RWPE2 (cell line): ENCODE results near the gene FHOD3.
"Not testable (repeated sequence)": the region's sequence is repeated elsewhere in the genome, so short reads cannot be mapped to it uniquely, and the experiment has no call there.

Experiments
- ATAC-seq: fragments of 200-7000 bp; cut with Tn5 transposase; 3 replicates; pipeline ENCODE4 v1.9.1; 2021; ENCODE audit warnings: low read depth
- DNase-seq: peaks from one replicate; pipeline ENCODE4 v3.0.0-alpha.2; 2020; ENCODE audit warnings: low spot score
- H3K27ac ChIP-seq: fragments of 450-650 bp; 2 replicates; pipeline ENCODE4 v1.5.1; 2017; ENCODE audit warnings: mild to moderate bottlenecking; ENCODE audit not compliant: poor library complexity, severe bottlenecking
- H3K27me3 ChIP-seq: fragments of 250-450 bp; sonication (Bioruptor Pico); 2 replicates; pipeline ENCODE4 v1.5.1; 2021; ENCODE audit warnings: mild to moderate bottlenecking, moderate library complexity; ENCODE audit not compliant: insufficient read depth, poor library complexity, severe bottlenecking
- H3K36me3 ChIP-seq: fragments of 250-450 bp; sonication (Bioruptor Pico); 2 replicates; pipeline ENCODE4 v1.5.1; 2020; ENCODE audit warnings: low read depth, mild to moderate bottlenecking, moderate library complexity
- H3K4me1 ChIP-seq: fragments of 250-450 bp; sonication (Bioruptor Pico); 2 replicates; pipeline ENCODE4 v1.5.1; 2021; ENCODE audit warnings: mild to moderate bottlenecking, moderate library complexity; ENCODE audit not compliant: insufficient read depth, poor library complexity, severe bottlenecking
- H3K4me3 ChIP-seq: fragments of 250-450 bp; sonication (Bioruptor Pico); 2 replicates; pipeline ENCODE4 v1.5.1; 2021; ENCODE audit warnings: mild to moderate bottlenecking, moderate library complexity; ENCODE audit not compliant: severe bottlenecking
- H3K9me3 ChIP-seq: fragments of 250-450 bp; sonication (Bioruptor Pico); 2 replicates; pipeline ENCODE4 v1.5.1; 2021; ENCODE audit warnings: mild to moderate bottlenecking, moderate library complexity; ENCODE audit not compliant: severe bottlenecking
- TF ChIP-seq, protein P1 (sequence below): fragments of 450-650 bp; IDR thresholded peaks from one replicate; pipeline ENCODE4 v1.5.1; 2017; ENCODE audit warnings: mild to moderate bottlenecking, moderate library complexity; ENCODE audit not compliant: poor library complexity, severe bottlenecking

The FHOD3 gene

DNA sequence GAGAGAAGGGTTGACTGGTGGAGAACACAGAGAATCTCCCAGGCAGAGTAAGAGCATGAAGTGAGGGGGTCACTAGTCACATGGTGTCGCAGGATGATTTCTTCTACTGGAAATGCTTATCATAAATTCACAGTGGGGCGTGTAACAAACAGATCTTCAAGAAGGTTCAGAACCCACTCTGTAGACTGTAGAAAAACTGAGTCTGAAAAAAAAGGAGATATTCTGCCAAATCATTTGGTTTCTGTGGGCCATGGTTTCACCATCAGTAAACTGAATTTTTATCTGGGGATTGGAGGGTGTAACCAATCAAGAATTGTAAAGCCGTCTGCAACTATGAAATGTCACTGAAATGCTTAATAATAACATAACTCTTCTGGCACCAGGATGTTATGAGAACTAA is 516.3 kb downstream of the FHOD3 start:
- no peak overlapping the region for H3K4me3 ChIP-seq
- no peaks in the 10 kb centered on the region for H3K9me3 ChIP-seq
- H3K4me1 ChIP-seq, result peaks cover 3% of the 10 kb centered on the region
- H3K27me3 ChIP-seq, result no peaks in the 10 kb centered on the region
- TF ChIP-seq, protein P1, sequence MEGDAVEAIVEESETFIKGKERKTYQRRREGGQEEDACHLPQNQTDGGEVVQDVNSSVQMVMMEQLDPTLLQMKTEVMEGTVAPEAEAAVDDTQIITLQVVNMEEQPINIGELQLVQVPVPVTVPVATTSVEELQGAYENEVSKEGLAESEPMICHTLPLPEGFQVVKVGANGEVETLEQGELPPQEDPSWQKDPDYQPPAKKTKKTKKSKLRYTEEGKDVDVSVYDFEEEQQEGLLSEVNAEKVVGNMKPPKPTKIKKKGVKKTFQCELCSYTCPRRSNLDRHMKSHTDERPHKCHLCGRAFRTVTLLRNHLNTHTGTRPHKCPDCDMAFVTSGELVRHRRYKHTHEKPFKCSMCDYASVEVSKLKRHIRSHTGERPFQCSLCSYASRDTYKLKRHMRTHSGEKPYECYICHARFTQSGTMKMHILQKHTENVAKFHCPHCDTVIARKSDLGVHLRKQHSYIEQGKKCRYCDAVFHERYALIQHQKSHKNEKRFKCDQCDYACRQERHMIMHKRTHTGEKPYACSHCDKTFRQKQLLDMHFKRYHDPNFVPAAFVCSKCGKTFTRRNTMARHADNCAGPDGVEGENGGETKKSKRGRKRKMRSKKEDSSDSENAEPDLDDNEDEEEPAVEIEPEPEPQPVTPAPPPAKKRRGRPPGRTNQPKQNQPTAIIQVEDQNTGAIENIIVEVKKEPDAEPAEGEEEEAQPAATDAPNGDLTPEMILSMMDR, result no peak
- DNase-seq (no peak), ATAC-seq (no peak)
- peaks cover 51% of the 10 kb centered on the region for H3K36me3 ChIP-seq
- no peak overlapping the region for H3K27ac ChIP-seq

DNA sequence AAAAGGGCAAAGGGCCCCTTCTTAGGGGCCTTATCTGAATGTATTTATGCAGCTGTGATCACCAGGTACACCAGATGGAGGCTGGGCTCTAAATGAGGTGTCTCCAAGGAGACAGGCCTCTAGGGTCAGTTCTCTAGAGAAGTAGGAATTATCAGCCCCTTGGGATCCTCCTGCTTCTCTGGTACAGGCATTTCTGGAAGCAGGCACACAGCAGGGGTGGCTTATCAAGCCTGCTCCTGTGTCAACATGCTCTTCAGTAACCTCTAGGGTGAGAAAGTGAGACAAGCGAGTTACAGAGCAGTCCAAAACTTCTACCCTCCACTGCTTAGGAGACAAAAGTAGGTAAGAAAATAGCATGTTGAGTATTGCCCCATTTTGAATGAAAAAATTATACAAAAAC is 517.5 kb downstream of the FHOD3 start:
- Histone ChIP-seq H3K27ac (no peak overlapping the region), H3K27me3 (no peaks in the 10 kb centered on the region), H3K9me3 (no peaks in the 10 kb centered on the region), H3K4me3 (no peak overlapping the region), H3K36me3 (peaks cover 49% of the 10 kb centered on the region), H3K4me1 (peaks cover 3% of the 10 kb centered on the region)
- ATAC-seq, result no peak
- DNase-seq, result no peak
- TF ChIP-seq, protein P1, result no peak

DNA sequence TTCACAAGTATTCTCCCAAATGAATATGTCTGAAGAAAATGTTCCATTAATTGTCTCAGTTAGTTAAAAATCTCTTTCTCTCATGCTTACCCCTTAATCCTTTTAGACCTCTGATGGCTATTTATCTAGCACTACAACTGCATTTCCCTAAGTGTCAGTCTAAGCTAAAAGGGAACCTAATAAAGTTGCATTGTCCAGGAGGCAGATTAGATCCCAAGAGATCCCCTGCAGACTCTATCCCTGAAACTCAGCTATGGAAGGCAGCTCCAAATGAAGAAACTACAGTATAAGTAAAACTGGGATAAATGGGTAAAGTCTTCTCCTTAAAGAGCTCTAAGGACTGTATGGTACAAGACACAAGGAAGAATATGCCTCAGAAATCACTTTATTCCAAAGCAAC is 518.6 kb downstream of the FHOD3 start:
- H3K27ac ChIP-seq, ATAC-seq, DNase-seq, H3K27me3 ChIP-seq, H3K9me3 ChIP-seq, H3K4me1 ChIP-seq, H3K4me3 ChIP-seq: not testable (repeated sequence)
- H3K36me3 ChIP-seq, result peaks cover 49% of the 10 kb centered on the region

DNA sequence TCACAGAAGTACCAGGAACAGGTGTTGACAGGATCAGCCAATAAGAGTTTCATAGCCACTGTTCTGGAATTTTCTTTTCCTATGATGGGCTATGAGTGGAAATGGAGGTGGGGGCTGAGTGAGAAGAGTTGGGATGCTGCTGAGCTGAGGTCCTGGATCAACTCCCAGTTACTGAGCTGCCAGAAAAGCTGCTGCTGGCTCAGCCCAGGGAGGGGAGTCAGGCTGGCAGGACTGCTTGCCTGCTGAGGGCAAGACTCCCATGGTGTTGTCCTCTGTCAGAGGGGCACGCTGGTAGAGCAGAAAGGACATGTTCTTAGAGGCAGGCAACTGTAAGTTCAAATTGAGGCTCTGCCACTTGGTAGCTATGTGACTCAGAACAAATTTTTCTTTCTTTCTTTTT is 519.5 kb downstream of the FHOD3 start:
- H3K36me3 ChIP-seq, result peaks cover 46% of the 10 kb centered on the region
- ATAC-seq (no peak), DNase-seq (no peak)
- no peak overlapping the region for H3K27ac ChIP-seq
- TF ChIP-seq, protein P1, result no peak
- H3K27me3 ChIP-seq, result no peaks in the 10 kb centered on the region
- no peak overlapping the region for H3K4me3 ChIP-seq
- H3K4me1 ChIP-seq, result peaks cover 3% of the 10 kb centered on the region
- no peaks in the 10 kb centered on the region for H3K9me3 ChIP-seq

DNA sequence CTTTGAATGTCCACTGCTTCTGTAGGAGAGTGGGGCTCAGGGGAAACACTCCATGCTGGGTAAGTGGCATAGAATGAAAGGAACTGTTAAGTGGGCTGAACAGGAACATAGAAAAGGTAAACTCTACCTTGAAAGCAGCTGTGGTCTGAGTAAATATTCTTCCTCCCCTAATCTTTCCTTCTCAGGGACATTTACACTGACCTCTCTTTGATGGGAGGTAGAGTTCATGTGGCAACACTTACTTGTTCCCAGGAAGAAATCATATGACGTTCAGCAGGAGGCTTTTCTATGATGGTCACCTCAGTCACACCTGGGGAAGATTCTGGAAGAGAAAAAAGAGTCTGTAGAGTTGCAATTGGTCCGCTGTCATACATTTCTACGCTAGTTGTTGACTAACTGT is 521.1 kb downstream of the FHOD3 start:
- Histone ChIP-seq H3K27ac (no peak overlapping the region), H3K36me3 (peaks cover 45% of the 10 kb centered on the region)

More for the DNA sequence above, 521.1 kb downstream of the FHOD3 start:
- no peaks in the 10 kb centered on the region for H3K9me3 ChIP-seq
- H3K4me3 ChIP-seq, result no peak overlapping the region
- TF ChIP-seq, protein P1, result no peak
- ATAC-seq (no peak), DNase-seq (no peak)
- H3K4me1 ChIP-seq, result peaks cover 3% of the 10 kb centered on the region
- H3K27me3 ChIP-seq, result no peaks in the 10 kb centered on the region
